ENCODE data around the gene CIDEB.

- TF ChIP-seq CTCF (IDR thresholded peaks at IDR 0.05) (no peak), POLR2A (IDR thresholded peaks at IDR 0.05) (no peak)
Observed at GRCh38 chr14:24312736-24313507, 5.1 kb upstream of the CIDEB start.

All from heart left ventricle (tissue), 13 donors.